DND-41 (cell line): Measurements from ENCODE around the gene SCARF1.

Source experiments
- ATAC-seq: fragments of 200-7000 bp; cut with Tn5 transposase; 3 replicates; pipeline ENCODE4 v1.9.1; 2021; ENCODE audit warnings: low read depth; ENCODE audit not compliant: insufficient read depth
- DNase-seq: peaks from one replicate; pipeline ENCODE4 v3.0.0-alpha.2; 2020
- H2AFZ ChIP-seq: 2 replicates; pipeline ENCODE4 v1.6.0; 2012; ENCODE audit warnings: low read depth, low read length
- H3K27ac ChIP-seq: 2 replicates; pipeline ENCODE4 v1.5.1; 2012; ENCODE audit warnings: low read length, inconsistent platforms
- H3K27me3 ChIP-seq: fragments of 200-600 bp; sonication (generic); 2 replicates; pipeline ENCODE4 v1.6.0; 2012; ENCODE audit warnings: low read length, mild to moderate bottlenecking, inconsistent platforms; ENCODE audit not compliant: insufficient read depth, poor library complexity
- H3K36me3 ChIP-seq: 2 replicates; pipeline ENCODE4 v1.5.1; 2012; ENCODE audit warnings: low read length, inconsistent platforms; ENCODE audit not compliant: insufficient read depth
- H3K4me1 ChIP-seq: 2 replicates; pipeline ENCODE4 v1.5.1; 2012; ENCODE audit warnings: mild to moderate bottlenecking, low read length; ENCODE audit not compliant: insufficient read depth
- H3K4me2 ChIP-seq: 2 replicates; pipeline ENCODE4 v1.6.0; 2012; ENCODE audit warnings: mild to moderate bottlenecking, moderate library complexity, low read length, inconsistent platforms; ENCODE audit not compliant: insufficient read depth
- H3K4me3 ChIP-seq, 2 experiments: fragments of 200-600 bp in 1 of 2; shearing (Covaris generic) in 1 of 2; 2 replicates each; pipeline ENCODE4 v1.5.1; 2012 to 2016; ENCODE audit warnings: inconsistent platforms in 2 of 2, low read length in 2 of 2, mild to moderate bottlenecking in 2 of 2, low read depth in 1 of 2, moderate library complexity in 1 of 2
- H3K79me2 ChIP-seq: 2 replicates; pipeline ENCODE4 v1.6.0; 2012; ENCODE audit warnings: low read length, inconsistent platforms; ENCODE audit not compliant: insufficient read depth
- H3K9ac ChIP-seq: 2 replicates; pipeline ENCODE4 v1.6.0; 2012; ENCODE audit warnings: low read depth, mild to moderate bottlenecking, inconsistent platforms, low read length, moderate library complexity
- H3K9me3 ChIP-seq: 2 replicates; pipeline ENCODE4 v1.5.1; 2012; ENCODE audit warnings: low read length, moderate library complexity, mild to moderate bottlenecking, inconsistent platforms; ENCODE audit not compliant: insufficient read depth, severe bottlenecking
- H4K20me1 ChIP-seq: 2 replicates; pipeline ENCODE4 v1.6.0; 2012; ENCODE audit warnings: low read length; ENCODE audit not compliant: insufficient read depth
- CTCF ChIP-seq: IDR thresholded peaks from 2 replicates; pipeline ENCODE4 v1.5.1; 2012; ENCODE audit warnings: borderline replicate concordance, low read length, moderate library complexity, mild to moderate bottlenecking; ENCODE audit not compliant: poor library complexity, severe bottlenecking; ENCODE audit errors: extremely low read depth
- EZH2 ChIP-seq: IDR thresholded peaks from 3 replicates; pipeline ENCODE4 v1.6.1; 2012; ENCODE audit warnings: borderline replicate concordance, low read depth, mild to moderate bottlenecking, moderate library complexity, low read length, inconsistent platforms; ENCODE audit not compliant: severe bottlenecking

Gene SCARF1

DNA sequence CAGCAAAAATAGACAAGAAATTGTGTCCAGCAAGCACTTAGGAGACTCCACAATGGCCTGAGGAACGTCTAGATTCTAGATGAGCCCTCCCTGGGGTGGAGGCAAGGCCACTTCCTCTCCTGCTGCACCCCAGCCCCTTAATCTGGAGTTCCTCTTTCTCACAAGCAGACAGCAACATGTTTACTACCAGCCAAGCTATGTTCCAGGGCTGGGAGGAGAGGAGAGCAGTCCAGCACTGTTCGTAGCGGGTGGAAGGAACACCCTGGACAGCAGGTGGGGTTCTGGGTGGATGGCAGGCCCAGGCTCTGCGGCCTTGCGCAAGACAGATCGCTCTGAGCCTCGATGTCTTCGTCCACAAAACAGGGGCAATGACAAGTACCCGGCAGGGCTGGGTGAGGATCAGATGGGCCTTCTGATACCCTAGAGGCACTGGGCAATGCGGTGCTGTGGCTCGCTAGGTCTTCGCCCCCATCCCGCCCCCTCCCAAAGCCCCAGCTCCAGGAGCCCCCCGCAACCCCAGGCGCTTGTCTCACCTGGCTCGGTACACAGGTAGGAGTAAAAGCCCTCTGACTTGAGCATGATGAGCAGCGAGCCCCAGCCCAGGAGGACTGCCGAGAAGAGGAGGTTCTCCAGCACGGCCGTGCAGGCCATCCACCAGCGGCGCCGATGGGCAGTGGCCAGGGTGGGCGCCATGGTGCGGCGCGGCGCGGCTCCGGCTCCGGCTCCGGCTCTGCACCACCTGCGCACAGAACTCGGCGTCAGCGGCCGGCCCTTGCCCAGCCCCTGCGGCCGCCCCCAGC, 18.1 kb downstream of the SCARF1 start:
- Histone ChIP-seq H3K4me3 (peak overlapping the region; percentile 42 to 70; a peak in 3 of 4 replicates), H2AFZ (peak overlapping the region; percentile 42), H3K9me3 (no peaks in the 10 kb centered on the region), H3K79me2 (peaks cover 54% of the 10 kb centered on the region), H4K20me1 (no peaks in the 10 kb centered on the region), H3K9ac (peak overlapping the region; percentile 70), H3K27me3 (no peaks in the 10 kb centered on the region), H3K4me1 (peaks cover 45% of the 10 kb centered on the region), H3K27ac (peak overlapping the region; percentile 76), H3K4me2 (peak overlapping the region; percentile 95), H3K36me3 (peaks cover 26% of the 10 kb centered on the region)
- ATAC-seq (no peak), DNase-seq (no peak)
- TF ChIP-seq EZH2 (no peak), CTCF (no peak)

DNA sequence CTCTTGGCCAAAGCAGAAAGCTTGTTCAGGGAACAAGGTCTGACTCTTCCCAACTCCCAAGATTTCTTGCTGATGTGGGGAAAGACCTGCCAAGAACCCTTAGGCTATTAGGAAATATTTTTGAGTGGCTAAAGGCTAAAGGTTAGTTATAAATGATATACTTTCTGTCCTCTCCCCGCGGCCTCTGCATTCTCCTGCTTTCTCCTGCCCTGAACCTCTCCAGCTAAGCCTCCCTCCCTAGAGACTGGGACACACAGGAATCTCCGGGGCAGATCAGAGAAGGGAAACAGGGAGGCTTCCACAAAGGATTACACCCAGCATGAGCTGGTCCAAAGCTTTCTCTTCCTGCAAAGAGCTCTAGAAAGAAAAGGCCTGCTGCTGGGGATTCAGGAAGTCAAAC, 19.2 kb downstream of the SCARF1 start:
- peaks cover 34% of the 10 kb centered on the region for H3K36me3 ChIP-seq
- H3K4me2 ChIP-seq = peak overlapping the region; percentile 95
- DNase-seq = no peak
- H3K4me1 ChIP-seq = peaks cover 45% of the 10 kb centered on the region
- peak overlapping the region; percentile 6; the same call in 1 of the 2 replicates for H2AFZ ChIP-seq
- peak overlapping the region in 1 of 2 experiments; percentile 70; a peak in 3 of 4 replicates for H3K4me3 ChIP-seq
- H4K20me1 ChIP-seq = no peaks in the 10 kb centered on the region
- H3K9me3 ChIP-seq = no peaks in the 10 kb centered on the region
- peak overlapping the region; percentile 70 for H3K9ac ChIP-seq
- peak overlapping the region; percentile 76 for H3K27ac ChIP-seq
- no peaks in the 10 kb centered on the region for H3K27me3 ChIP-seq
- peaks cover 57% of the 10 kb centered on the region for H3K79me2 ChIP-seq
- ATAC-seq = no peak
- no peak for TF ChIP-seq EZH2
- TF ChIP-seq CTCF = no peak

DNA sequence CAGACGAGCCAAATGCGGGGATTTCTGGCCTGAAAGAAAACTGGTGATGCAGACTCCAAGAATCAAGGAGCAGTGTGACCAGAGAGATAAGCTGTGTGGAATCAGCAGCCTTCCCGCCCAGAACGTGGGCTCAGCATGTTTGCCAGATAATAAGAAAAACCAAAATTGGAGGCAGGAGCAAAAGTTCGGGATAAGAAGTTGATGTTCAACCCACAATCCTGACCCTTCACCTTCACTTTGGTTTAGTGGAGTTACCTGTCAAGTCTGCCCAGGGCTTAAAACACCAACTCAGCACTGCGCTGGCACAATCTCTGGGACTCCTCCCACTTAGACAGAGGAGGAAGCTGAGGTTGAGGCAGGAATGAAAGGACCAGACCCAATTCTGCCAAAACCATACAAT, 20.0 kb downstream of the SCARF1 start:
- ATAC-seq = no peak
- Histone ChIP-seq H3K9ac (no peak overlapping the region), H3K4me2 (peak overlapping the region; percentile 95; the same call in 1 of the 2 replicates), H3K27me3 (no peaks in the 10 kb centered on the region), H3K4me3 (no peak overlapping the region), H3K27ac (peak overlapping the region; percentile 13; the same call in 1 of the 2 replicates), H3K79me2 (peaks cover 63% of the 10 kb centered on the region), H3K4me1 (peaks cover 43% of the 10 kb centered on the region), H2AFZ (no peak overlapping the region), H4K20me1 (no peaks in the 10 kb centered on the region), H3K9me3 (no peaks in the 10 kb centered on the region), H3K36me3 (peaks cover 39% of the 10 kb centered on the region)
- no peak for DNase-seq
- no peak for TF ChIP-seq EZH2
- no peak for TF ChIP-seq CTCF
